HEK293 (cell line): ENCODE data around the gene TMEM181.

Experiments
- MYNN ChIP-seq: fragments of 450-650 bp; formaldehyde crosslinking; IDR thresholded peaks from 2 replicates; pipeline ENCODE4 v1.5.1; 2016; ENCODE audit warnings: missing biosample characterization, missing genetic modification characterization, borderline replicate concordance
- PRDM1 ChIP-seq: fragments of 450-650 bp; formaldehyde crosslinking; IDR thresholded peaks from 2 replicates; pipeline ENCODE4; 2016; ENCODE audit warnings: missing biosample characterization, missing genetic modification characterization
- YY1 ChIP-seq: fragments of 450-650 bp; formaldehyde crosslinking; IDR thresholded peaks from 2 replicates; pipeline ENCODE4 v1.5.1; 2018; ENCODE audit warnings: missing biosample characterization, missing genetic modification characterization
- ZBTB48 ChIP-seq: fragments of 450-650 bp; formaldehyde crosslinking; IDR thresholded peaks from 2 replicates; pipeline ENCODE4 v1.5.1; 2016; ENCODE audit warnings: missing biosample characterization, missing genetic modification characterization
- ZNF114 ChIP-seq: fragments of 450-650 bp; formaldehyde crosslinking; IDR thresholded peaks from 2 replicates; pipeline ENCODE4 v1.5.0; 2017; ENCODE audit warnings: missing biosample characterization, missing genetic modification characterization
- ZNF19 ChIP-seq: fragments of 450-650 bp; formaldehyde crosslinking; IDR thresholded peaks from 2 replicates; pipeline ENCODE4; 2016; ENCODE audit warnings: missing biosample characterization, missing genetic modification characterization, low read depth
- ZNF302 ChIP-seq: fragments of 450-650 bp; formaldehyde crosslinking; IDR thresholded peaks from 2 replicates; pipeline ENCODE4 v1.5.1; 2016; ENCODE audit warnings: missing biosample characterization, missing genetic modification characterization, low read depth
- ZNF354C ChIP-seq: fragments of 450-650 bp; formaldehyde crosslinking; IDR thresholded peaks from 2 replicates; pipeline ENCODE4 v1.5.1; 2016; ENCODE audit warnings: missing biosample characterization, missing genetic modification characterization, low read depth, borderline replicate concordance
- ZNF398 ChIP-seq: fragments of 450-650 bp; formaldehyde crosslinking; IDR thresholded peaks from 2 replicates; pipeline ENCODE4 v1.5.1; 2017; ENCODE audit warnings: missing biosample characterization, missing genetic modification characterization
- ZNF529 ChIP-seq: fragments of 450-650 bp; formaldehyde crosslinking; IDR thresholded peaks from 2 replicates; pipeline ENCODE4 v1.5.1; 2017; ENCODE audit warnings: missing genetic modification characterization, missing biosample characterization; ENCODE audit not compliant: insufficient replicate concordance
- ZNF645 ChIP-seq: fragments of 450-650 bp; formaldehyde crosslinking; IDR thresholded peaks from 2 replicates; pipeline ENCODE4; 2016; ENCODE audit warnings: missing biosample characterization, missing genetic modification characterization
- TF ChIP-seq, protein P1 (sequence below): fragments of 450-650 bp; formaldehyde crosslinking; IDR thresholded peaks from 2 replicates; pipeline ENCODE4 v1.5.1; 2016; ENCODE audit warnings: missing biosample characterization, missing genetic modification characterization
- TF ChIP-seq, protein P2 (sequence below): fragments of 450-650 bp; formaldehyde crosslinking; IDR thresholded peaks from 2 replicates; pipeline ENCODE4 v1.5.1; 2017; ENCODE audit warnings: missing biosample characterization, missing genetic modification characterization
- TF ChIP-seq, protein P3 (sequence below): sonication (generic); formaldehyde crosslinking; IDR thresholded peaks from 2 replicates; pipeline ENCODE4 v1.8.1; 2022; ENCODE audit warnings: mild to moderate bottlenecking, moderate library complexity, missing genetic modification reagents

DNA sequence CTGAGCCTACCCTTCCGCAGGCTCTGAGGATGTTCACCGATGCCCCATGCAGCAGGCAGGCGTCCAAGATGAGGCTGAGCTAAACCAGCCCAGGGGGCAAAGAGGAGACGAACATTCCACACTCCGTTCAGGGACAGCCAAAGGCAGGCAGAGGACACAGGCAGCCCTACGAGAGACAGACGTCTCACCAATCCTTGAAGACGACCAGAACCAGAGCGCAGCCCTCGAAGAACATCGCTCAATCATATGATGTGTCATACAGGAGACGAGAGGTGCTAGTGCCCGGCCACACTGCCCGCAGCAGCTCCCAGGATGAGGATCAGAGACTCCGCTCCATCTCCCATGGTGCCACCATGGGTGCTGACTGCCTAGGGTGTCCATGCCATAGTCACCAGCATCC lies 35.6 kb upstream of the TMEM181 start:
- TF ChIP-seq ZNF114 (tag by site-specific recombination) = no peak
- TF ChIP-seq, protein P1, sequence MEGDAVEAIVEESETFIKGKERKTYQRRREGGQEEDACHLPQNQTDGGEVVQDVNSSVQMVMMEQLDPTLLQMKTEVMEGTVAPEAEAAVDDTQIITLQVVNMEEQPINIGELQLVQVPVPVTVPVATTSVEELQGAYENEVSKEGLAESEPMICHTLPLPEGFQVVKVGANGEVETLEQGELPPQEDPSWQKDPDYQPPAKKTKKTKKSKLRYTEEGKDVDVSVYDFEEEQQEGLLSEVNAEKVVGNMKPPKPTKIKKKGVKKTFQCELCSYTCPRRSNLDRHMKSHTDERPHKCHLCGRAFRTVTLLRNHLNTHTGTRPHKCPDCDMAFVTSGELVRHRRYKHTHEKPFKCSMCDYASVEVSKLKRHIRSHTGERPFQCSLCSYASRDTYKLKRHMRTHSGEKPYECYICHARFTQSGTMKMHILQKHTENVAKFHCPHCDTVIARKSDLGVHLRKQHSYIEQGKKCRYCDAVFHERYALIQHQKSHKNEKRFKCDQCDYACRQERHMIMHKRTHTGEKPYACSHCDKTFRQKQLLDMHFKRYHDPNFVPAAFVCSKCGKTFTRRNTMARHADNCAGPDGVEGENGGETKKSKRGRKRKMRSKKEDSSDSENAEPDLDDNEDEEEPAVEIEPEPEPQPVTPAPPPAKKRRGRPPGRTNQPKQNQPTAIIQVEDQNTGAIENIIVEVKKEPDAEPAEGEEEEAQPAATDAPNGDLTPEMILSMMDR = no peak
- no peak for TF ChIP-seq MYNN (tag by site-specific recombination)
- TF ChIP-seq, protein P2, sequence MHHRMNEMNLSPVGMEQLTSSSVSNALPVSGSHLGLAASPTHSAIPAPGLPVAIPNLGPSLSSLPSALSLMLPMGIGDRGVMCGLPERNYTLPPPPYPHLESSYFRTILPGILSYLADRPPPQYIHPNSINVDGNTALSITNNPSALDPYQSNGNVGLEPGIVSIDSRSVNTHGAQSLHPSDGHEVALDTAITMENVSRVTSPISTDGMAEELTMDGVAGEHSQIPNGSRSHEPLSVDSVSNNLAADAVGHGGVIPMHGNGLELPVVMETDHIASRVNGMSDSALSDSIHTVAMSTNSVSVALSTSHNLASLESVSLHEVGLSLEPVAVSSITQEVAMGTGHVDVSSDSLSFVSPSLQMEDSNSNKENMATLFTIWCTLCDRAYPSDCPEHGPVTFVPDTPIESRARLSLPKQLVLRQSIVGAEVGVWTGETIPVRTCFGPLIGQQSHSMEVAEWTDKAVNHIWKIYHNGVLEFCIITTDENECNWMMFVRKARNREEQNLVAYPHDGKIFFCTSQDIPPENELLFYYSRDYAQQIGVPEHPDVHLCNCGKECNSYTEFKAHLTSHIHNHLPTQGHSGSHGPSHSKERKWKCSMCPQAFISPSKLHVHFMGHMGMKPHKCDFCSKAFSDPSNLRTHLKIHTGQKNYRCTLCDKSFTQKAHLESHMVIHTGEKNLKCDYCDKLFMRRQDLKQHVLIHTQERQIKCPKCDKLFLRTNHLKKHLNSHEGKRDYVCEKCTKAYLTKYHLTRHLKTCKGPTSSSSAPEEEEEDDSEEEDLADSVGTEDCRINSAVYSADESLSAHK (tag by site-specific recombination) = no peak
- no peak for TF ChIP-seq PRDM1 (tag by site-specific recombination)
- TF ChIP-seq, protein P3, sequence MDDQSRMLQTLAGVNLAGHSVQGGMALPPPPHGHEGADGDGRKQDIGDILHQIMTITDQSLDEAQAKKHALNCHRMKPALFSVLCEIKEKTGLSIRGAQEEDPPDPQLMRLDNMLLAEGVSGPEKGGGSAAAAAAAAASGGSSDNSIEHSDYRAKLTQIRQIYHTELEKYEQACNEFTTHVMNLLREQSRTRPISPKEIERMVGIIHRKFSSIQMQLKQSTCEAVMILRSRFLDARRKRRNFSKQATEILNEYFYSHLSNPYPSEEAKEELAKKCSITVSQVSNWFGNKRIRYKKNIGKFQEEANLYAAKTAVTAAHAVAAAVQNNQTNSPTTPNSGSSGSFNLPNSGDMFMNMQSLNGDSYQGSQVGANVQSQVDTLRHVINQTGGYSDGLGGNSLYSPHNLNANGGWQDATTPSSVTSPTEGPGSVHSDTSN (CRISPR knock-in tag) = no peak
- no peak for TF ChIP-seq ZNF302 (tag by site-specific recombination)
- no peak for TF ChIP-seq ZBTB48 (tag by site-specific recombination)
- no peak for TF ChIP-seq ZNF645 (tag by site-specific recombination)
- no peak for TF ChIP-seq ZNF398
- no peak for TF ChIP-seq ZNF354C (tag by site-specific recombination)
- no peak for TF ChIP-seq YY1
- no peak for TF ChIP-seq ZNF529 (tag by site-specific recombination)
- no peak for TF ChIP-seq ZNF19 (tag by site-specific recombination)
